Adrenal gland (tissue), 12 donors: ENCODE results near the gene SYCP3. TPM values are rescaled to one million over a fixed set of nuclear protein-coding genes. Genes with fewer than 3 reads are reported as not detected.

ENCODE experiments used
- DNase-seq, 7 donors: peaks; one replicate each; pipeline ENCODE4 v3.0.0-alpha.2; 2019 to 2020
- H3K27ac ChIP-seq, 5 donors: fragments of 200-600 bp; sonication (generic) in 4 of 5; 1 replicate in 3 of 5; 2 replicates in 2 of 5; pipeline versions ENCODE4 v1.5.1 to v1.8.0; 2016 to 2020; ENCODE audit warnings: mild to moderate bottlenecking in 1 of 5
- H3K27me3 ChIP-seq: fragments of 200-600 bp; 2 replicates; pipeline ENCODE4 v1.8.0; 2021
- H3K36me3 ChIP-seq, 2 donors: fragments of 200-600 bp; replicated peaks in 1 of 2; 1 replicate in 1 of 2; 2 replicates in 1 of 2; pipeline versions ENCODE4 v1.5.1 to v1.8.0; 2018 to 2022
- H3K4me1 ChIP-seq, 2 donors: fragments of 200-600 bp; replicated peaks in 1 of 2; 1 replicate in 1 of 2; 2 replicates in 1 of 2; pipeline versions ENCODE4 v1.5.1 to v1.8.0; 2018 to 2021
- H3K4me3 ChIP-seq, 4 donors: fragments of 200-600 bp; sonication (generic) in 3 of 4; one replicate each; pipeline ENCODE4 v1.5.1; 2016 to 2018
- H3K9me3 ChIP-seq, 3 donors: fragments of 200-600 bp; sonication (generic) in 1 of 3; replicated peaks in 1 of 3; 1 replicate in 2 of 3; 2 replicates in 1 of 3; pipeline versions ENCODE4 v1.5.1 to v1.8.0; 2016 to 2021
- CTCF ChIP-seq, 6 experiments: fragments of 450-650 bp in 4 of 6; fragments of 200-600 bp in 2 of 6; sonication (generic) in 1 of 6; IDR thresholded peaks; 1 replicate in 5 of 6; 2 replicates in 1 of 6; pipeline versions ENCODE4 v1.5.1 to v1.8.0; 2016 to 2021; ENCODE audit warnings: antibody characterized with exemption in 6 of 6, mild to moderate bottlenecking in 2 of 6, moderate library complexity in 1 of 6
- POLR2A ChIP-seq, 2 donors: fragments of 450-650 bp; IDR thresholded peaks; one replicate each; pipeline ENCODE4 v1.6.1; 2017; ENCODE audit warnings: antibody characterized with exemption in 2 of 2, mild to moderate bottlenecking in 2 of 2, moderate library complexity in 1 of 2
- WGBS, 4 donors: extraction: QIAGEN DNeasy Blood & Tissue Kit in 2 of 4; methylation state at CpG; one replicate each; pipeline versions ENCODE4 v1.1.5 to v1.1.7; 2013 to 2017; 5-methylcytosine and 5-hydroxymethylcytosine counted together
- intact Hi-C, 2 donors: fragments of 100-400 bp; cut with DNase I; formaldehyde crosslinking; loops; one replicate each; pipeline versions ENCODE4 v1.14.1 to v1.15.0; 2022 to 2023
- polyA plus RNA-seq, 3 donors: library from polyadenylated mRNA; stranded (reverse); fragments of 200-250 nt in 2 of 3; fragments of 350-450 nt in 1 of 3; fragmentation: Illumina TruSeq in 1 of 3; extraction: RNeasy Lipid Tissue Mini Kit (QIAGEN cat#74804) in 1 of 3; gene quantifications; one replicate each; pipeline ENCODE4 v1.2.3, GENCODE V29; 2013 to 2014
- total RNA-seq, 9 donors: library from RNA; depleted of rRNA in 4 of 9; stranded (reverse); fragments of >200 nt in 4 of 9; fragments of 120-200 nt in 1 of 9; fragmentation: NEBNext Ultra II Directional in 1 of 9; extraction: Animal tissue kit (Norgen Biotek cat#: 25700) in 1 of 9; gene quantifications; one replicate each; pipeline versions ENCODE4 v1.1.0 to v1.2.4, GENCODE V29; 2013 to 2023
- donor health status: healthy with polysubstance abuse.
- donor health status: Bipolar disorder and iron deficiency.
- donor health status: DM: yes; HTN: yes; CAD: no.
- donor health status: DM: no; HTN: no; CAD: no.
- donor health status: DM: no; HTN: no; CAD: no.
- donor health status: DM: yes; HTN: yes; CAD: no.

SYCP3 gene
- total and polyA plus RNA-seq, 12 donors: 0.11 to 0.37 (median 0.18) TPM; not detected in 8

GRCh38 chr12:101761781-101762180, 22.5 kb upstream of the SYCP3 start:
- Histone ChIP-seq H3K4me3 (no peak overlapping the region), H3K27ac (no peak overlapping the region), H3K27me3 (no peaks in the 10 kb centered on the region), H3K9me3 (no peaks in the 10 kb centered on the region), H3K36me3 (no peaks in the 10 kb centered on the region), H3K4me1 (no peaks in the 10 kb centered on the region)
- intact Hi-C loops: no loop called here
- 91 to 97% (median 95%) methylated on average over 4 of the region's 4 CpGs for WGBS, 4 donors
- TF ChIP-seq CTCF (IDR thresholded peaks at IDR 0.05) (no peak), POLR2A (IDR thresholded peaks at IDR 0.05) (no peak)
- no peak for DNase-seq

GRCh38 chr12:101761350-101761749, 22.1 kb upstream of the SYCP3 start:
- H3K36me3 ChIP-seq: peaks cover 0 to 3% of the 10 kb centered on the region in 2 donors
- WGBS, 4 donors: 78 to 89% (median 81%) methylated on average over 5 of the region's 5 CpGs

GRCh38 chr12:101759396-101760047, 20.3 kb upstream of the SYCP3 start:
- Histone ChIP-seq H3K4me3 (no peak overlapping the region), H3K36me3 (peaks cover 0 to 3% of the 10 kb centered on the region in 2 donors), H3K9me3 (no peaks in the 10 kb centered on the region), H3K4me1 (no peaks in the 10 kb centered on the region), H3K27ac (no peak overlapping the region), H3K27me3 (no peaks in the 10 kb centered on the region)
- TF ChIP-seq POLR2A (IDR thresholded peaks at IDR 0.05): no peak
- peak; percentile 74 to 83 (median 78) for TF ChIP-seq CTCF (IDR thresholded peaks at IDR 0.05)
- intact Hi-C loops: loop anchor here in 1 of 2 donors (5.0 kb wide), 1 partner anchor 82 kb away; no protein-coding TSS in a partner anchor
- WGBS, 4 donors: 57 to 63% (median 59%) methylated on average over 5 of the region's 5 CpGs
- DNase-seq: peak in 1 of 7 donors; percentile 31

More at GRCh38 chr12:101761350-101761749, 22.1 kb upstream of the SYCP3 start:
- TF ChIP-seq POLR2A (IDR thresholded peaks at IDR 0.05): no peak
- no peak for TF ChIP-seq CTCF (IDR thresholded peaks at IDR 0.05)
- H3K27me3 ChIP-seq: no peaks in the 10 kb centered on the region
- no peak overlapping the region for H3K4me3 ChIP-seq
- no peaks in the 10 kb centered on the region for H3K4me1 ChIP-seq
- no peak overlapping the region for H3K27ac ChIP-seq
- no peak for DNase-seq
- intact Hi-C loops: no loop called here
- no peaks in the 10 kb centered on the region for H3K9me3 ChIP-seq

- Histone ChIP-seq H3K36me3 (peaks cover 0 to 33% of the 10 kb centered on the region in 2 donors), H3K27me3 (no peaks in the 10 kb centered on the region), H3K27ac (no peak overlapping the region), H3K9me3 (no peaks in the 10 kb centered on the region), H3K4me3 (no peak overlapping the region), H3K4me1 (no peaks in the 10 kb centered on the region)
- TF ChIP-seq CTCF (IDR thresholded peaks at IDR 0.05): no peak
- TF ChIP-seq POLR2A (IDR thresholded peaks at IDR 0.05): no peak
- no peak for DNase-seq
- intact Hi-C loops: no loop called here
- 92 to 94% (median 93%) methylated on average over 4 of the region's 4 CpGs for WGBS, 4 donors
Observed at GRCh38 chr12:101750152-101750551, 10.9 kb upstream of the SYCP3 start.
